GM15510 (cell line): ENCODE results near the gene TTC13.

Source experiments
- POLR2A ChIP-seq: IDR thresholded peaks from 3 replicates; pipeline ENCODE4 v1.6.1; 2011; ENCODE audit warnings: borderline replicate concordance; ENCODE audit not compliant: insufficient read length; ENCODE audit errors: extremely low read depth

The TTC13 gene

DNA sequence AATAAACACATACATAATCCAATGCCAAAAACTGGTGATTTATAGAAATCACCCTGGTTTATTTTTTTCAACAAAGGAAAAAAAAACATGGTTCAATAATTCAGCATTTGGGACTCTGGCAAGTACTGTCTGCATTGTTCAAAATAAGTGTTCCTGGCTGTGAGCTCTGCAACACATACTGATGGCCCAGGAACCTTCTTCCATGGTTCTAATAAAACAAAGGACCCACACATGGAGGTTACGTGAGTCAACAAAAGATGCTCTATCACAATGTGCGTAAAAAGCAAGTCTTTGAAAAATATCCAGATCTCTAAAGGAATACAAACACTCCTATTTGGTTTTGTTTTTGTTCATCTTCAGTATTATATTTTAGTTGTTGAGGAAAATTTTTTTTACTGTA is 72.4 kb downstream of the TTC13 start:
- no peak for TF ChIP-seq POLR2A

DNA sequence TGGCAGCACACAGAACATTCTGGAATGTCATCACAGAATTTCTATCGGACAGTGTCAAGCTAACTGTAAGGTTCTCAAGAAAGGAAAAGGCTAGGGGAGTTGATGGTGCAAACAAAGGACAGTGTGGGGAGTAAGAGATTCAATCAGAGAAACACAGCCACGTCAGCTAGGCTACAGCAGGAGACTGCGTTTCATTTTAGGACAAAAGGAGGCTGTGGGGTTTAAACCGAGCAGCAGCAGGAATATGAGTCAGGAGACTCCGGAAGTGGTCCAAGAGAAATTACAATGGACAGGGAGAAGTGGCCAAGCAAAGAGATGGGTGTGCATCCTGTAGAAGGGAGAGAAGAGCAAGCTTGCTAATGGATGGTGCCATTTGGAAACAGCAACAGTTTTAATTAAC is 72.9 kb downstream of the TTC13 start:
- no peak for TF ChIP-seq POLR2A

DNA sequence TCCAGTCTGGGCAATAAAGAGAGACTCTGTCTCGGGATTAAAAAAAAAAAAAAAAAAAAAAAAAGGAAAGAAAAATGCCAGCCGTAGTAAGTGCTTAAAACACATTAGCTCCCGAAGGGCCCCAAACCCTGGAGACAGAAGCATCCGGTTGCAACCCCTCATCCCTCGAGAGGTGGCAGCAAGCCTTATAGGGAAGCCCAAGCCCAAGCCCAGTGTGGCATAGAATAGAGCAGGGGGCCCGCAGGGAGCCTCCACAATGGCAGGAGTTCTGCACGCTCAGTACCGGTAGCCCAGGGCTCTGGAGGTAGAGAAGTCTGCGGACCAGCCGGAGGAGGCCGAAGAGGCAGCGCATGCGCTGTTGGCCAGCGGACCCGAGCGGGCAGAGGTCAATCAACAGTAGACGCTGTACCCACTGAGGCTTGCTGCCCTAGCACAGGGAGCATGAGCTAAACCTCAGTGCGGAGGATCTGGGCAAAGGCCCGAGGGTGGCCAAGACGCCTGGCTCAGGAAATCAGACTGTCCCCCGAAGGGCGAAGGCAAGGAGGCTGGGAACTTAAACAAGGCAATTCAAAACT is 76.2 kb downstream of the TTC13 start:
- TF ChIP-seq POLR2A, result no peak

DNA sequence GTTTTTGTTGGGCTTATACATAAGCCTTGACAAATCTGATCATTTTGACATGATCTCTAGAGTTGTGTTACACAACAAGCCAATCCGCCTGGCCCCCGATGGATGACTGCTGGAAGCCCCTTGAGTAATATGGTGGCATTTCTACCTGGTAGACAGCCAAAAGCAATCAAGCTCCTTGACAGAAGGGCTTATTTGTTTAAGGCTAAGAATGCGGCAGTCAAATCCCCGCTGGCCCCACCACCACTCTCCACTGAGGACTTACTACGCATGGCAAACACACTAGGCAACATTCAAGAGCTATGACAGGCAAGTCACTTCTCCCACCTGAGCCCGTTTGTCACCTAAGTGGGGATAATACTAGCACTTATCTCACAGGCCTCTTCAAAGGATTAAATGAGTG is 77.0 kb downstream of the TTC13 start:
- TF ChIP-seq POLR2A, result no peak

DNA sequence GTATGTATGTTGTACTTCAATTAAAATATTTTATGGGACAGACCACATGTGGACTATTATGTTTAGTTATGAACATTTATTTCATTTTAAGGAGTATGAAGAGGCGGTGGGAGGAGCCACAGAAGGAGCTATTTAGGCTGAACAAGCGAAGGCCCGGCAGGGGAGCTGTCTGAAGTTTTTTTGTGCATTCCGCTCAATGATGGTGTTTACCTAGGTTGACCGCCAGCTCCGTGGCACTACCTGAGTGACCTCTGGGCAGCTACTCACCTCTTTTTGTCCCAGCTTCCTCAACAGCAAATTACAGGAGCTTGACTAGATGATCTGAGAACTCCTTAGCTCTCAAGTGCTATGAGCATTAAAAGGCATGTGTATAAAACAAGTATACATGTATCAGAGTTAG is 77.7 kb downstream of the TTC13 start:
- TF ChIP-seq POLR2A, result no peak

DNA sequence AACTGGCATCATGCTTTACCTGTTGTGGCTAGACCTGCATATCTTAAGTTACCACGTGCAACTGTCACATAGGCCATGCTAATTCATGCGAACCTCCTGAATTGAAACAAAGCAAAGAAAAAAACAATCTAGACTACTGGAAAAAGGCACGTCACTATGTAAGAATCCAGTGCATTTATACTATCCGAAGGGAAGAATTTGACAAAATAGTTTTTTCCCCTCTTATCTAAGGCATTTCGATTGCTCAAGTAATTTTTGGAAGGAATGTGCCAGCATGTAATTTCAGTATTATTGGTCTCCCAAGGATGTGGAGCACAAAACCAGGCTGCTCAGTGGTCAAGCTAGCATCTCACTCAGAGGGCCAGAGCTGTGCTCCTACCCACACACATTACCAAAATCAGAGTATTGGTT is 78.8 kb downstream of the TTC13 start:
- no peak for TF ChIP-seq POLR2A

DNA sequence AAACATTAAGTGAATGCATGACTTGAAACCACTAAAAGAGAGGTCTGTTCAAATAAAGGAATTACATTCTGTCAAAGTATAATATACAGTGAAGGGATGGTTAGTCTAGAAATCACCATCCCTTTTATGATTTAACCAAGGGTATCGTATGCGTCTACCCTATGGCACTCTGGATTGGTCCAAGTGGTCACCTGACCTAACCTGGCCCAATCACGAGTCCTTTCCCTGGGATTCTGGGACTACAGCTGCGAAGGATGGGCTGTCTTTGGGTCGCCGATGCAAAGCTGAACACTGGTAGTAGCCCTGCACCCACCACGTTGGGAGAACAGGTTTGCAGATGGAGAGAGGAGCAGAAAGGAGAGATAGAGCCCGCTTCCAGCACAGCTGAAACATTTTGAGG is 79.9 kb downstream of the TTC13 start:
- no peak for TF ChIP-seq POLR2A

DNA sequence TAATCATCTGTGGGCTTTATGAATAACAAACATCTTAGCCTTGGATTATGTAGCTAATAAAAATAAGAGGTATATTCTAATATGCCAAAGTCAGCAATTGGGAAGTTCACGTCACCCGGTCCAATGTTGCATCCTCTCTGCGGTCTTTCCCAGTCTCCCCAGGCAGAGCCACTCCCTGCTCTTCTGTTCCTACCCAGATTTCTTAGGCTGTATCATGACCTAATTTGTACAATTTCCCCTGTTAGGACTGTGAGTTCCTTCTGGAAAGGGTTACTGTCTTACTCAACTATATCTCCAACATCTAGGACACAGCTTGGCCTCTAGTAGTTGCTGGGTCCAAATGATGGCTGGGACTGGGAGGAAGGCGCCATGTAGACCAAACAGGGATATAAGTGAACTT is 80.5 kb downstream of the TTC13 start:
- TF ChIP-seq POLR2A, result no peak

DNA sequence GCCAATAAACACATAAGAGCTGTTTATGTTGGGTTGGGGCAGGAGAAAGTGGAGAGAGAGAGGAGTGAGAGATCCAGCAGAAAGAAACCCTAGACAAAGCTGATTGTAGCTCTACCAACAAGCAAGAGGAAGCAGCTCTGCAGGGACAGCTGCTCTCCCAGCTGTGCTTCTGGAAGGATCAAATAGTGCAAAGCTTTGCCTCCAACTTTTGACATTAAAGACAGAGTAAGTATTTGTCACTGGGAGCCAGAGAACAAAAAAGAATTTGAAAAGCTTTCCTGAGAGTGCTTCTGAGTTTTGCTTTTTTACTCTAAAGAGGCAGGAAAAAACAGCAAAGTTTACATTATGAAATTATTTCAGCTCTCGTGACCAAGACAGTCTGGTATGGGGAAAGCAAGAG is 81.9 kb downstream of the TTC13 start:
- TF ChIP-seq POLR2A, result no peak

DNA sequence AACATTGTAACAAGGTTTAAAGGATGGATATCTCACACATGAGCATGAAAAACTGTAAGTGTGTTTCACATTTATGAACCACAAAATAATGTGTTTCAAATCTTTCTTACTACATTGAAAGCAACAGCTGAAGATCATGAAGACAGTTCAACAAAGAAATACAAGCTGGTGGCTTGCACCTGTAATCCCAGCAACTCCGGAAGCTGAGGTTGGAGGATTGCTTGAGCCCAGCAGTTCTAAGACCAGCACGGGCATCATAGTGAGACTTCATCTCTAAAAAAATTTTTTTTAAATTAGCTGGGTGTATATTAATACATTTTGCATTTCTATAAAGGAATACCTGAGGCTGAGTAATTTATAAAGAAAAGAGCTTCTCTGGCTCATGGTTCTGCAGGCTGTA is 83.2 kb downstream of the TTC13 start:
- TF ChIP-seq POLR2A, result no peak

DNA sequence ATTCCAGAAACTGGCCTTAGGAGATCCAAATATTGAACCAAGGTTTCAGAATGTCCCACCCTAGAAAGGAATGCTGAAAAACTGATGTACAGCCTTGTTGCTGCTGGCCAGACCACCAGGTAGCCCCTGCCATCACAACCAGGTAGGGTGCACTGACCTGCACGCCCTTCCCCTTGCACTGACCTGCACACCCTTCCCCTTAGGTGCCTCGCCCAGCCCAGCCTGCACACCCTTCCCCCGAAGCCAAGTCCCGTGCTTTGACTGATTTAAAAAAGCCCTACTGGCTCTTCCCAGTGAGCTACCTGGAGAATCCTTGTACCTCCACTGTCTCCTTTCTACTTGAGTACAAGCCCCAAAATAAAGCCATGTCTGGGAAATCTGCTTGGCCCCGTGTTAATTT is 84.0 kb downstream of the TTC13 start:
- no peak for TF ChIP-seq POLR2A

DNA sequence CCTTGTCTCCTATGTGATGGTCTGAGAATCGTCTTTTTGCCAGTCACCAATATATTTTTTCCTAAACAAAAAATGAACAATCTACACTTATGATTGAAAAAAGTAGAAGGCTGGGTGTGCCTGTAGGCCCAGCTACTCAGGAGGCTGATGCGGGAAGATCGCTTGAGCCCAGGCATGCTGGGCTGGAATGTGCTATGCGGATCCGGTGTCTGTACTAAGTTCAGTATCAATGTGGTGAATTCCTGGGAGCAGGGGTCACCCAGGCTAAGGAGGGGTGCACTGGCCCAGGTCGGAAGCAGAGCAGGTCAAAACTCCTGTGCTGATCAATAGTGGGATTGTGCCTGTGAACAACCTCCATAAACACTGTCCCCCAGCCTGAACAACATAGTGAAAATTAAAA is 84.6 kb downstream of the TTC13 start:
- no peak for TF ChIP-seq POLR2A

DNA sequence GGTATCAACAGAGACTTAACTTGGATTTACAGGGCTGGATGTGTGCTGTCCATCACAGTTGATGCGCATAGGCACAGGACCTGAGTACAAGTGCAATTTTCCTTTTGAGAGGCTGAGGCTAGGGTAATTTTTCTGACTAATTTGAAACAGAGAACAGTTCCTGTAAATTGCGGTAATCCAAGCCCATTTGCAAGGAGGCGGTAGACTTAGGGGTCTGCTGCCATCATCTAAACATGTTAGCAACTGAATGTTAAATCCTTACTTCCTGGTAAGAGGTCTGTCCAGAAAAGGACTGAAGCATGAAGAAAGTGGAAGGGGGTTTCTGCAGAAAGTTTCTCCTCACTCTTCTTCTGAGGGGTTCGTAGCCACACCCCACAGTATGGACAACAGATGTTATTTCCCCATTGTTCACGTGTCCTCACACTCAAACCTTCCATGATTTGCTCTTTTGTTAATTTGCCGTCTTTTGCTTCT is 86.6 kb downstream of the TTC13 start:
- TF ChIP-seq POLR2A, result no peak

DNA sequence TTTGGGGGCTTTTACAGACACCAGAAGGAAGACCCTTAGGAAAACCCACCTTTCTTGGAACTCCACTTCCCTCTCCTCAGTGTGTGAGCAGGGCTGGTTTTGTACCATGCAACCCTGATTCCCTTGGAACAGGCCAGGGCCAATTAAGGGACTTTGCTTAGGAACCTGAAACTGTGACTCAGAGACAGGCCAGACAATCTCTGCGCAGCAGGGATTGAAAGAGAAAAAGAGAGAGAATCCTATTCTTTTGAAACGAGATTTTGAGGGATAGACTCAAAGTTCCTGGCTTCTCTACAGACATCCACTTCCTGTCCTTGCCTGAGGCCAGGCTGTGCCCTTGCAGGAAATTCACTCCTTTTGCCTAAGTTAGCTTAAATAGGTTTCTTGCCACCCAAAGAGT is 87.2 kb downstream of the TTC13 start:
- no peak for TF ChIP-seq POLR2A

DNA sequence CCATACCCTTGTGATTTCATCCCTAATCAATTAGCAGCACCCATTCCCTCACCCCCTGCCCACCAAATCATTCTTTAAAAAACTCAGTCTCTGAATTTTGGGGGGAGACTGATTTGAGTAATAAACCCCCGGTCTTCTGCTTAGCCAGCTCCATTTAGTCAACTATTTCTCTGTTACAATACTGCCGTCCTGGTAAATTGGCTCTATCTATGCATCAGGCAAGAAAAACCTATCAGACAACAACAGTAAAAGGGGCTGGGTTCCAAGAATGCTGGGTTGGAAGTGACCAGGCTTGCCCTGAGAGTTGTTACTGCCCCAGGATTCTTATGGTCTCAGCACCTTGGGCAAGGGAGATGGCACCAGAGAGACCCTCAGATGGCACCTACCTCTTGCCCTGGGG is 94.0 kb downstream of the TTC13 start:
- TF ChIP-seq POLR2A, result no peak

DNA sequence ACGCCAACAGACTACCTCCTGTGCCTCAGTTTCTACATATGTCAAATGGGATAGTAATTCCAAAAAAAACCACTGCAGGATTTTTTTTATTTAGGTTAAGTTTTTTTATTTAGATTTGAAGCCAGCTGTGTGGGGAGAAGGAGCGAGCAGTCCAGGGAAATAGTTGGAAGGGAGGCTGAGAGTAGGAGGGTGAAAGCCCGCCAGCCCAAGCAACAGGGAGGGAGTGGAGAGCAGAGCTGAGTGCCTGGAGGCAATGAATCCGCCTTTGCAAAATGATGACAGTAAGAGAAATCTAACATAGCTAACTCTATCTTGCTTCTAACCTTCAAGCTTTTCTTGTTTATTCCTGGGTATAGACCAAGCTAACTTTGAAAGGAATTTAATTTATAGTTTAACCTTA is 94.7 kb downstream of the TTC13 start:
- no peak for TF ChIP-seq POLR2A

DNA sequence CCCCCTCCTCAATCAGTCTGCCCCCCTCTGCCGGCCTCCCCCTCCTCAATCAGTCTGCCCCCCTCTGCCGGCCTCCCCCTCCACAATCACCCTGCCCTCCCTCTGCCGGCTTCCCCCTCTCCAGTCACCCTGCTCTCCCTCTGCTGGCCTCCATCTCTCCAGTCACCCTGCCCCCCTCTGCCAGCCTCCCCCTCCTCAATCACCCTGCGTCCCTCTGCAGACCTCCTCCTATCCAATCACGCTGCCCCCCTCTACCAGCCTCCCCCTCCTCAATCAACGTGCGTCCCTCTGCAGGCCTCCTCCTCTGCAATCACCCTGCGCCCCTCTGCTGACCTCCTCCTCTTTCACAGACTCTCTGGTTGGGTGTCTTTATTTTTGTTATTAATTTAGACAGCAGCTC is 98.9 kb downstream of the TTC13 start:
- no peak for TF ChIP-seq POLR2A
